Mesodermal cell (in vitro differentiated cells): ENCODE results near the gene GLDN.

Experiments used
- H3K27ac ChIP-seq: 2 replicates; pipeline ENCODE4 v1.7.0; 2013; ENCODE audit warnings: mild to moderate bottlenecking, low read depth, low read length, moderate library complexity; ENCODE audit not compliant: severe bottlenecking
- H3K36me3 ChIP-seq: 2 replicates; pipeline ENCODE4 v1.7.1; 2013; ENCODE audit warnings: mild to moderate bottlenecking, low read length, moderate library complexity; ENCODE audit not compliant: control insufficient read depth, insufficient read depth
- H3K4me1 ChIP-seq: one replicate; pipeline ENCODE4 v1.7.1; 2013; ENCODE audit warnings: mild to moderate bottlenecking, low read length; ENCODE audit not compliant: insufficient read depth, control insufficient read depth, poor library complexity, severe bottlenecking
- H3K4me3 ChIP-seq: 2 replicates; pipeline ENCODE4 v1.7.0; 2013; ENCODE audit warnings: low read length, control low read depth, mild to moderate bottlenecking; ENCODE audit not compliant: insufficient read depth, poor library complexity, severe bottlenecking; ENCODE audit errors: extremely low read depth
- H3K9me3 ChIP-seq: 2 replicates; pipeline ENCODE4 v1.7.1; 2013; ENCODE audit warnings: mild to moderate bottlenecking, low read length, moderate library complexity; ENCODE audit not compliant: control insufficient read depth
- WGBS, 2 experiments: methylation state at CpG; one replicate each; pipeline ENCODE4 v1.1.5; 2013; ENCODE audit warnings: missing lambda C conversion rate in 2 of 2; ENCODE audit not compliant: insufficient coverage in 2 of 2; 5-methylcytosine and 5-hydroxymethylcytosine counted together

GLDN gene

DNA sequence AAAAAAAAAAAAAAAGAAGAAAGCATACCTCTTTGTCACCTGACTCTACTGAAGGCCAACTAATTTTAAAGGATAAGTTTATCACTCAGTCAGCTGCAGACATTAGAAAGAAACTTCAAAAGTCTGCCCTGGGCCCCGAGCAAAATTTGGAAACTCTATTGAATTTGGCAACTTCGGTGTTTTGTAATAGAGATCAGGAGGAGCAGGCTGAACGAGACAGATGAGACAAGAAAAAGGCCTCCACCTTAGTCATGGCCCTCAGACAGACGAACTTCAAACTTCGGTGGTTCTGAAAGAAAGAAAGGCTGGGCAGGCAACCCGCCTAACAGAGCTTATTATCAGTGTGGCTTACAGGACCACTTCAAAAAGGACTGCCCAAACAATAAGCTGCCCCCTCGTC lies 18.5 kb downstream of the GLDN start:
- H3K36me3 ChIP-seq: no peaks in the 10 kb centered on the region
- H3K4me3 ChIP-seq: no peak overlapping the region
- 86 to 95% methylated on average over 7 of the region's 7 CpGs for WGBS, 2 experiments
- no peaks in the 10 kb centered on the region for H3K9me3 ChIP-seq
- no peaks in the 10 kb centered on the region for H3K4me1 ChIP-seq
- H3K27ac ChIP-seq: no peak overlapping the region

DNA sequence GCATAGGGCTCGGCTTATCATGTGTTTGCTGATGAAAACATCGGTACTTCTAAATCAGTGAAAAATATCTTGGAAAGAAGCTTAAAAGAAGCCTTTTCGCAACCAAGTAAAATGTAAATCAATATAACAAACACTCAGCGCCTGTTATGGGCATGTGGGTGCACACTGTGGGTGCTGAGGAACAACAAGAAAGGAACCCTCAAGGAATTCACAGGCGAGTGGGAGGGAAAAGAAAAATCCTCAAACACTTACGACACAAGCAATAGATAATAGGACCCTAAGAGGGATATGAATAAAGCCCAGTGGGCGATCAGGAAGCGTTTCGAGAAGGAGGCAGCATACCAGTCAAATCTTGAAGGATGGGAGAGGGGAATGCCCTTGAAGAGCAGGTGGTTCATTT lies 21.9 kb downstream of the GLDN start:
- no peaks in the 10 kb centered on the region for H3K36me3 ChIP-seq
- WGBS, 2 experiments: 37 to 50% methylated on average over 2 to 3 of the region's 9 CpGs

GRCh38 chr15:51365417-51365816 lies 24.0 kb downstream of the GLDN start:
- 58 to 69% methylated on average over 2 to 3 of the region's 6 CpGs for WGBS, 2 experiments
- Histone ChIP-seq H3K27ac (no peak overlapping the region), H3K4me1 (no peaks in the 10 kb centered on the region), H3K9me3 (no peaks in the 10 kb centered on the region), H3K4me3 (no peak overlapping the region), H3K36me3 (no peaks in the 10 kb centered on the region)

More for the DNA sequence above, 21.9 kb downstream of the GLDN start:
- no peaks in the 10 kb centered on the region for H3K9me3 ChIP-seq
- no peak overlapping the region for H3K4me3 ChIP-seq
- H3K4me1 ChIP-seq: no peaks in the 10 kb centered on the region
- H3K27ac ChIP-seq: no peak overlapping the region

- H3K4me3 ChIP-seq: no peak overlapping the region
- no peaks in the 10 kb centered on the region for H3K36me3 ChIP-seq
- H3K9me3 ChIP-seq: no peaks in the 10 kb centered on the region
- 81 to 97% methylated on average over 5 of the region's 5 CpGs for WGBS, 2 experiments
- no peaks in the 10 kb centered on the region for H3K4me1 ChIP-seq
- H3K27ac ChIP-seq: no peak overlapping the region
These were observed 24.6 kb downstream of the GLDN start for GRCh38 chr15:51366071-51366470.

DNA sequence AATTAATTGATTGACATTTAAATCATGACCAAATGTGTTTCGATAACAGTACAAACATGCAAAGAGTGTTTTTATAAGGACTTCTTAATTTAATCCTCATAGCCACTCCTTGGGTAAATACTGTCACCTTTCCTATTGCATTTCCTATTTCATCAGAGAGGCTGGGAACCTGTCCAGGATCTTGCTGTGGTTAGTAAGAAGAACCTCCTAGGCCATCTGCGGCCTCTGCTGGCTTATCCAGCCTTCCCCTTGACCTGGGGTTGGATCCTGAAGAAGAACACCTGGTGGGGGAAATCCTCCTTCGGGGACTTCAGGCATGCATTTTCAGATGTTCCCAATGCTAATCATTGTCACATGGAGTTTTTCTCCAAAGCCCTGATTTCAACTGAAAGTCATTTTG lies 25.5 kb downstream of the GLDN start:
- no peaks in the 10 kb centered on the region for H3K4me1 ChIP-seq
- 91 to 92% methylated on average over 2 of the region's 3 CpGs for WGBS, 2 experiments
- H3K36me3 ChIP-seq: no peaks in the 10 kb centered on the region
- H3K27ac ChIP-seq: no peak overlapping the region
- no peaks in the 10 kb centered on the region for H3K9me3 ChIP-seq
- H3K4me3 ChIP-seq: no peak overlapping the region

GRCh38 chr15:51367322-51367976 lies 26.0 kb downstream of the GLDN start:
- no peak overlapping the region for H3K27ac ChIP-seq
- 86 to 91% methylated on average over 6 to 8 of the region's 10 CpGs for WGBS, 2 experiments

DNA sequence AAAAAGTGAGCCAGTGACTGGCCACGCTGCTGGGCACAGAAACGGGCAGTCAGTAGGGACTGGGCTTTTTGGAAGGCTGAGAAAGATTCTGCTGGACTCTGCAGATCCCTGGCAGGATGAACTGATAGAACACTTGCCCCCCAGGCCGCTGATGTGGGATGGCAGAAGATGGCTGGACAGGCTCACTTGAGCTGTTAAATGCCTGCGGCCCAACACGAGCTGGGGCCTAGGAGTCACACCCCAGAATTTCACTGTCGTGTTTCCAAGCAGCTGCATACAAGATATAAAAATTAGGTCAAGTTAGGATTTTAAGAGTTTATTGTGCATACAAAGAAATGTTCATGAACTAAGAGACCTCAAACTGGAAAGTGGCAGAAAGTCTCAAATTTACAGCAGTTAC lies 26.9 kb downstream of the GLDN start:
- H3K9me3 ChIP-seq: no peaks in the 10 kb centered on the region
- no peak overlapping the region for H3K4me3 ChIP-seq
- H3K27ac ChIP-seq: no peak overlapping the region
- H3K36me3 ChIP-seq: no peaks in the 10 kb centered on the region
- H3K4me1 ChIP-seq: no peaks in the 10 kb centered on the region
- 85 to 95% methylated on average over 3 of the region's 6 CpGs for WGBS, 2 experiments

More at GRCh38 chr15:51367322-51367976, 26.0 kb downstream of the GLDN start:
- H3K9me3 ChIP-seq: no peaks in the 10 kb centered on the region
- H3K4me3 ChIP-seq: no peak overlapping the region
- no peaks in the 10 kb centered on the region for H3K36me3 ChIP-seq
- no peaks in the 10 kb centered on the region for H3K4me1 ChIP-seq

DNA sequence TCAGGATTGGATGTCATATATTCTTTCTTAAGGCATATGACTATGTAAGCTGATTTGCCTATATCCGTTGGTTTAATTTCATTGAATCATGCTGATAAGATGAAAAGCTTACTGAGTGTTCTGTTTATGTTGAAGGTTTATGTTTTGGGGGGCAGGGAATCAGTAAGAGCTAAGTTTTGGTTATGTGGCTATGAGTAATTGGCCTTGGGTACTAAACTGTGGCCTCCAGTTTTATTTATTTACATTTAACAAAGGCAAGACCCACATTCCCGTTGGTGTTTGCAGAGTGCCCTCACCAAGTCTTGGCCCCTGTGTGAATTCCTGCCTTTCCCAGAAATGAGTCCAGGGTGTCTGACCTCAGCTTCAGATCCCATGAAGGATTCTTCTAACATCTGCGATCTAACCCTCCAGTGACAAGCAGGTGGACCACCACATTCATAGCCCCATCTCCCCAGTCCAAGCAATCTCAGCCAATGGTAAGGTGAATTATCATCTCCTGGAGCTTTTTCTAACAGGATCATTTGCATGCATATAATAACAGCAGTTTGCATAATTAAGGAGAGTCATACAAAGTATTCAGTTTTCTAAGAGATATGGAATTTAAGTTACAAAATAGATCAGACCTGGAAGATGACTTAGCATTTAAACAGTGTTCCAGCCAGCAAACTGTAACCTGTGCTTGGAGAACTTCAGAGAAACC lies 27.4 kb downstream of the GLDN start:
- H3K4me1 ChIP-seq: no peaks in the 10 kb centered on the region
- H3K36me3 ChIP-seq: no peaks in the 10 kb centered on the region
- H3K9me3 ChIP-seq: no peaks in the 10 kb centered on the region
- H3K4me3 ChIP-seq: no peak overlapping the region
- WGBS, 2 experiments: 85 to 97% methylated on average over 2 to 3 of the region's 3 CpGs
- no peak overlapping the region for H3K27ac ChIP-seq

- H3K4me1 ChIP-seq: no peaks in the 10 kb centered on the region
- no peaks in the 10 kb centered on the region for H3K36me3 ChIP-seq
- no peak overlapping the region for H3K27ac ChIP-seq
- 40% methylated on average over 1 of the region's 1 CpG; no CpG with 5 or more reads in 1 of the 2 experiments for WGBS, 2 experiments
- no peak overlapping the region for H3K4me3 ChIP-seq
- H3K9me3 ChIP-seq: no peaks in the 10 kb centered on the region
These were observed 28.0 kb downstream of the GLDN start for GRCh38 chr15:51369451-51369761.

- WGBS, 2 experiments: 100% methylated on average over 1 of the region's 1 CpG; no CpG with 5 or more reads in 1 of the 2 experiments
- H3K4me3 ChIP-seq: no peak overlapping the region
- no peaks in the 10 kb centered on the region for H3K9me3 ChIP-seq
- H3K27ac ChIP-seq: no peak overlapping the region
- no peaks in the 10 kb centered on the region for H3K4me1 ChIP-seq
- H3K36me3 ChIP-seq: no peaks in the 10 kb centered on the region
These were observed 29.8 kb downstream of the GLDN start for GRCh38 chr15:51371266-51371665.

DNA sequence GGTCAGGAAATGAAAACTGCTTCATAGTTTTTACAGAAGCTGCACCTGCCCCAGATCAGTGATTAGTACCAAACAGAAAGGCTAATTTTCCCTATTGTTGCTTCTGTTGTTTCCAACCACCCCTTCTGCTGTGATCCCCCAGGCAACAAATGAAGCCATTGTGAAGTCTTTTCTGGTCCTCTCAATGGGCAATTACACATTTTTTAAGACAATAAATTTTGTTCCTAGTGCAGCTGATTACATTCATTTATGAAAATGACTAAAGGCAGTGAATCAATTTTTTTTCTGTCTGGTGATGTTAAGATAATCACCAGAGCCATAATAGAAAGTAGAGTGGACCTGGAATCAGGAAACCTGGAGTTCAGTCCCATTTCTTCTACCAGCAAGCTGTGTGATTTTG lies 32.7 kb downstream of the GLDN start:
- no peaks in the 10 kb centered on the region for H3K9me3 ChIP-seq

More for the DNA sequence above, 32.7 kb downstream of the GLDN start:
- H3K4me3 ChIP-seq: no peak overlapping the region
- no peaks in the 10 kb centered on the region for H3K36me3 ChIP-seq
- no peak overlapping the region for H3K27ac ChIP-seq
- no peaks in the 10 kb centered on the region for H3K4me1 ChIP-seq
